COLO829 (cell line): ENCODE measurements around the gene PLD4.
"Not testable (repeated sequence)": the region's sequence is repeated elsewhere in the genome, so short reads cannot be mapped to it uniquely, and the experiment has no call there.

ENCODE experiments used
- DNase-seq: peaks from one replicate; pipeline ENCODE4 v3.0.0; 2012; ENCODE audit warnings: low spot score

Gene PLD4

GRCh38 chr14:104899781-104900180, 24.9 kb upstream of the PLD4 start:
- no peak for DNase-seq

DNA sequence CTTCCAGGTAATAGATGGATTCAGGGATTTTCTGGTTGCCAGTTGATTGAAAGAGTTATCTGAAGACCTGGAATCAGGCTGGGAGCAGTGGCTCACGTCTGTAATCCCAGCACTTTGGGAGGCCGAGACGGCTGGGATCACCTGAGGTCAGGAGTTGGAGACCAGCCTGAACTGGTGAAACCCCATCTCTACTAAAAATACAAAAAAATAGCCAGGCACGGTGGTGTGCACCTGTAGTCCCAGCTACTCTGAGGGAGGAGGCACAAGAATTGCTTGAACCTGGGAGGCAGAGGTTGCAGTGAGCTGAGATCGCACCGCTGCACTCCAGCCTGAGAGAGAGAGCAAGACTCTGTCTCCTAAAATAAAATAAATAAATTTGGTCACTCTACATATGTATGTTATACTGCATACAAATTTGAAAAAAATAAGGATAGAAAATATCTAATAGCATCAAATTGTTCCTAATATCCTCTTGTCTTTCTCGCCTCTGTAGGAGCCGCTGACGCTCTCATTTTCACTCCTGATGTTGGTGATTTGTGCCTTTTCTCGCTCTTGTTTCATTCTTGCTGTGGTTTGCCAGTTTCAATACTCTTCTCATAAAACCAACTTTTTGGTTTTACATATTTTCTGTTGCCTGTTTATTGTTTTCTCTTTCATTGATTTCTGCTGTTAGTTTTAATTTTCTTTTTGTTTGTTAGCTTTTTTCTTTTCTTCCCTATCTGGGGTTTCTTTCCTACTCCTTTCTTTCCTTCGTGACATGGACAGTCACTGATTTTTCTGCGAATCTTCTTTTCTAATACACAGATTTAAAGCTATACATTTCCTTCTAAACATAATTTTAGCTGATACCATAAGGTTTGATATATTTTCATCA, 23.8 kb upstream of the PLD4 start:
- DNase-seq = no peak

- no peak for DNase-seq
Observed at GRCh38 chr14:104903990-104904389, 20.7 kb upstream of the PLD4 start.

- not testable (repeated sequence) for DNase-seq
Observed at GRCh38 chr14:104904650-104905578, 19.8 kb upstream of the PLD4 start.

DNA sequence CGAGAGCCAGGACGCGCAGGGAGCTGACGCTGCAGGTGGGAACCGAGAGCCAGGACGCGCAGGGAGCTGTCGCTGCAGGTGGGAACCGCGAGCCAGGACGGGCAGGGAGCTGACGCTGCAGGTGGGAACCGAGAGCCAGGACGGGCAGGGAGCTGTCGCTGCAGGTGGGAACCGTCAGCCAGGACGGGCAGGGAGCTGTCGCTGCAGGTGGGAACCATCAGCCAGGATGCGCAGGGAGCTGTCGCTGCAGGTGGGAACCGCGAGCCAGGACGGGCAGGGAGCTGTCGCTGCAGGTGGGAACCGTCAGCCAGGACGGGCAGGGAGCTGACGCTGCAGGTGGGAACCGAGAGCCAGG, 19.1 kb upstream of the PLD4 start:
- not testable (repeated sequence) for DNase-seq

DNA sequence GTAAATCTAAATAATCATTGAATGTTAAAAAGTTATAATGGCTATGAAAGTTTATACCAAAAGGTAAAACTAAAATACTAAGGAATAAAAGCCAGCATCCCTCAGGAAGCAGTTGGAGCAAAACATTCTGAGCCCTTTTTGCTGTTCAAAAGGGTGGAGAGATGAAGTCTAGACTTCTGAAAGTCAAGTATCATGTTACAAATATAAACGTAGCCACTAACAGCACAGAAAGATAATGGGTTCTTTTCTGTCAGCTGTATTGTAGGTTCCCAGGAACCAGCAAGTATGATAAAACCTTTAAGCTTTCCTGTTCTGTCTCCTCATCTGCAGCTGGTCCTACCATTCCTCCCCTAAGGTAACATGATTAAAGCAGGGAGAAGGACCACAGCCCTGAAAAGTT, 16.4 kb upstream of the PLD4 start:
- DNase-seq = no peak

GRCh38 chr14:104912053-104912452, 12.6 kb upstream of the PLD4 start:
- no peak for DNase-seq

- DNase-seq = no peak
Observed at GRCh38 chr14:104913435-104913834, 11.2 kb upstream of the PLD4 start.

- no peak for DNase-seq
Observed at GRCh38 chr14:104917116-104917515, 7.6 kb upstream of the PLD4 start.

DNA sequence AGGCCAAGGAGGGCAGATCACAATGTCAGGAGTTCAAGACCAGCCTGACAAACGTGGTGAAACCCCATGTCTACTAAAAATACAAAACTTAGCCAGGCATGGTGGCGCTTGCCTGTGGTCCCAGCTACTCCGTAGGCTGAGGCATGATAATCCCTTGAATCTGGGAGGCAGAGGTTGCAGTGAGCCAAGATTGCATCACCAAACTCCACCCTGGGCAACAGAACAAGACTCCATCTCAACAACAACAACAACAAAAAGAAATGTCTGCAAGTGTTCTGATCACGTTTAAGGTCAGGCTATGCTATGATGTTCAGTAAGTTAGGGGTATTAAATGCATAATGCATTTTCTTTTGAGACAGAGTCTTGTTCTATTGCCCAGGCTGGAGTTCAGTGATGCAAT, 6.7 kb upstream of the PLD4 start:
- DNase-seq = no peak

DNA sequence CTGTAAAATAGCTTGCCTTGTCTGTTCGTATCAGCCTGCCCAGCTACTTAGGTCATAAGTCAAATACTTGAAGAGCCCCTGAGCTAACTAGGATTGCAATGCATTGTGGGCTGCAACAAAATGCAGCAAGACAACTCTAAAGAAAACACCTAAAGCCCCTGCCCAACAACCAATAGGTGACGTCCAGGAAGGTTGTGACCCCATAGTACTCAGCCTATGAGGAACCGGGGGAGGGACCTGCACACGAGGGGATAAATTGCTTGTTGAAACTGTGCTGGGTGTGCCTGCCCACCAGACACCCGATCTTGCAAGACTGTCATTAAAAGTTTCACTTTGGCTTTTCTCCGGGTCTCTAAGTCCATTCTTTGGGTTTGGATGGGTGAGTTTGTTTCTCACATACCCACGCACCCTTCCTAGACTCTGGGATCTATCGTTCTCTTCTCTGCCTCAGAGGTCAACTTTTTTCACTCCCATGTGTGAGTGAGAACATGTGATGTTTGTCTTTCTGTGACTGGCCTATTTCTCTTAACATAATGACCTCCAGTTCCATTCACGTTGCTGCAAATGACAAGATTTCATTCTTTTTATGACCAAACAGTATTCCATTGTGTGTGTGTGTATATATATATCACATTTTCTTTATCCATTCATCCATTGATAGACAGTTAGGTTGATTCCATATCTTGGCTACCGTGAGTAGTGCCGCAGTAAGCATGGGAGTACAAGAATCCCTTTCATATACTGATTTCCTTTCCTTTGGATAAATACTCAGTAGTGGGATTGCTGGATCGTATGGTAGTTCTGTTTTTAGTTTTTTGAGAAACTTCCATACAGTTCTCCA, 5.3 kb upstream of the PLD4 start:
- peak; percentile 59 for DNase-seq

GRCh38 chr14:104919993-104920315, 4.7 kb upstream of the PLD4 start:
- DNase-seq = no peak

- no peak for DNase-seq
Observed at GRCh38 chr14:104923640-104924420, 849 bp upstream of the PLD4 start.

GRCh38 chr14:104925214-104925854, 655 bp downstream of the PLD4 start:
- DNase-seq = no peak

DNA sequence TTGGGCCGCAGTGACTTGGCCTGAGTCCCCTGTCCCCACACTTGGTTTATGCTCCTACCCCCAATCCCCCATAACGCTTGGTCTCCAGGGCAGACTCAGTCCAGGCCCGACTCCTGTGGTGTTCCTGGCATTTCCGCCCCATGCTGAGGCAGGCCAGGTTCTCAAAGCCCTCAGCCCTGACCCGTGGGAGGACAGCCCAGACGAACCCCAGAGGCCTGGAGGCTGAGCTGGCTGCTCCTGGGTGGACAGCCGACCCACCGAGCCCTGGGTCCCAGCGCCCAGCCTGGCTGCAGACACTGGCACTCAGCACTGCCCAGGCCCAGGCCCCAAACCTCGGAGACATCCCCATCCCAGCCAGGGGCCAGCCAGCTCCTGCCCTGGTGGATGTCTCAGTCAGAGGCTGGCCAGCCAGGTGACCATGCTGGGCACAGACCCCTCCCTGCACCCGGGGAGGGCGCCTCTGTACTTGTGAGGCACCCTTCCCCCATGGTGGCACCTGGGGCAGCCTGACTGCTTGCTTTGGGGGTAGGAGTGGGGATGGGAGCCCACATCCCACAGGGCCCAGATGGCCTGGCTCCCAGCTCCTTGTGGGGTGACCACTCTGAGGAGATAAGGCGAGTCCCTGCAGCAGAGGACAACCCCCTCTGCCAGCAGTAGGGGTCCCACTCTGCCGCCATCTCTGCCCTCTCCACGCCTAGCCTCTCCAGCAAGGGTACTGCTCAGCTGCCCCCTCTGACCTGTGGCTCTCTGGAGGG, 1.4 kb downstream of the PLD4 start:
- DNase-seq = no peak

DNA sequence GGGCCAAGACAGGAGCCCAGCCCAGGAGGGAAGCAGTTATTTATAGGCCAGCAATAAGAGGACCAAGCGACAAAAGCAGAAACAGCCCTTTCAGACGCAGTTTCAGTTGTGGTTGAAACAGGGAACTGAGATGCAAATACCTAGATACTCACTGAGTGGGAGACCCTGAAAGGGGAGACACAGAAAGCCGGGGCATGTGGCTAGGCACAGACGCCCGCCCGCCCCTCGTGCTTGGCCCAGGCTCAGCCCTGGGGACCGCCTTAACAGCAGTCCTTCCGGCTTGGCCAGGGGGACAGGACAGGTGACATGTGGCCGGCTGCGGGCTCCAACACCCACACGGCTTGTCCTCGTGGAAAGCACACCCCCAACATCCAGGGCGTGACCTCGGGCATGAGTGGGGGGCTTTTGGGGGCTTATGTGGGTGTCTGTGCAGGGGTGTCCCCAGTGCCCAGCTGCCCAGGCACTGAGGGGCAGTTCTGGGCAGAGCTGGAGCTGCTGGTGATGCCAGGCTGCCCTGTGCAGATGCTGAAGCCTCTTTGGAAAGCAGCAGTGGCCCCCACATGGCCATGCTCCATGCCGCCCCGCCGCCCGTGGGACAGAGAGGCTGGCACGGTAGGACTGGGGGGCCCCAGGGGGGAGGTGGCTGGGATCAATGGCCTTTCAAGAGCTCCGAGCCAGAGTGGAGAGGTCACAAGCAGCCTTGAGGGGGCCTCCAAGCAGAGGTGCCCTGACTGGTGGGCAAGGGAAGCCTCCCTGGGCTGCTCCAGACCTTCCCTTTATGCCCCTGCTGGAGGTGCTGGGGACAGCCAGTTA, 2.1 kb downstream of the PLD4 start:
- DNase-seq = no peak

GRCh38 chr14:104927432-104927816, 2.7 kb downstream of the PLD4 start:
- DNase-seq = no peak

GRCh38 chr14:104927901-104928300, 3.2 kb downstream of the PLD4 start:
- DNase-seq = no peak

DNA sequence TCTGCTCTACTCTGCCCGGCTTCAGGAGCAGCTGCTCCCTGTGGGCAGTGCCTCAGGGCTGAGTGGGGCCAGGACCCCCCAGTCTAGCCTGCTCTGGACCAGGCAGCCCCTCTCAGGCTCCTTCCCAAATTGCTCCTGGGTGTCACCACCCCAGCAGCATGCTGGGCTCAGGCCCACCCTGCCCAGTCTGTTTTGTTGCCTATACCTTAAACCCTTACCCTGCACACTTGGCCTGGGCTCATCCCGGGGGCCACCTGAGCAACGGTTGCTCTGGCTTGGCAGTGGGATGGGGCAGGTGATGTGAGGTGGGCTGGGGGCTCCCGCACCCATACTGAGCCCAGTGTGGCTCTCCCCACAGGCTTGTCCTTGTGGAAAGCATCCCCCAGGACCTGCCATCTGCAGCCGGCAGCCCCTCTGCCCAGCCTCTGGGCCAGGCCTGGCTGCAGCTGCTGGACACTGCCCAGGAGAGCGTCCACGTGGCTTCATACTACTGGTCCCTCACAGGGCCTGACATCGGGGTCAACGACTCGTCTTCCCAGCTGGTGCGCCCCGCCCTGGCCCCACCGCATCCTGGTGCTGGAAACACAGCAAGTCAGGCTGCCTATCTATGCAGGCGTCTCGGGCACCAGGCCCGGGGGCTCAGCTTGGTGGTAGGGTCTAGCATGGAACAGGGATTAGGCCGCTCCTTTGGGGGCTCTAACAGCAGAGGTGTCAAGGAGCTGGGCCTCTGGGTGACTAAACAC, 3.9 kb downstream of the PLD4 start:
- no peak for DNase-seq
